ENCODE results near the gene HECA.

DNA sequence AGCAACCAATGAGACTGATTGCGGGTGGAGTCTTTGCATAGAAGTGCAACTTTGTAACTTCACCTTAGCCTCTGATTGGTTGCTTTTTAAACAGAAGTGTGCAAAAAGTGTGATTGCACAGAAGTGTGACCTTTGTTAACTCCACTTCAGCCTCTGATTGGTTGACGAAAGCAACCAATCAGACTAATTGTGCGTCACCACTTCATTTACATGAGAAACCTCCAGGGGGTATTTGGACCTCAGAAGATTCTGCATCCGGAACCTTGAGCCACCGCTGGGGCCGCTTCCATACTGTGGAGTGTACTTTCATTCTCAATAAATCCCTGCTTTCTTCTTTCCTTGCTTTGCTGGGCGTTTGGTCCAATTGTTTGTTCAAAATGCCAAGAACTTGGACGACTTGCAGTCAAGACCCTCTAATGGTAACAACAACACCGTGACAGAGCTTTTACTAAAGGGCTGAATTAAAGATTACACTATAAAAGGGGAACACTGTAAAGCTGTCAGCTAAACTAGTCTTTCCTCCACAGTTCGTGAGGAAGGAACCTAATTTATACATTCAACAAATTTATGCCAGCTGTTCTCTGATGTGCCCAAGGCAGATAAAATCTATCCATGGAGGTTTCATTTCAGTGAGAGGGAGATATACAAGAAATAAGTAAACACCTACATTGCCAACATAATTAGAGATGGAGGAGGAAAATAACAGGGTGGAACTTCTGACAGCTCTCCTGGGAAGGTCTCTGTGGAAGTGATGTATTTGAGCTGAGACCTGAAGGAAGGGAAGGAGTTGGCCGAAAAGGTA lies 1.4 kb upstream of the HECA start:
- TF ChIP-seq POLR2AphosphoS5 (IDR thresholded peaks at IDR 0.05; ENCODE audit: low read depth, low read length): no peak
- no peak for TF ChIP-seq POLR2A (IDR thresholded peaks at IDR 0.05; ENCODE audit: low read depth, low read length)
